H1 (cell line): Measurements from ENCODE around the gene BIN2. TPM values are rescaled to one million over a fixed set of nuclear protein-coding genes. Genes with fewer than 3 reads are reported as not detected.

Experiments
- CTCF ChIA-PET: fragments of 300-600 bp; sonication (Branson Sonifier 250); formaldehyde crosslinking; loops from one replicate; lab custom pipeline; 2021; ENCODE audit not compliant: partially characterized antibody; lab: Charles Lee
- POLR2A ChIA-PET: fragments of 300-600 bp; sonication (Branson Sonifier 250); formaldehyde crosslinking; loops from one replicate; lab custom pipeline; 2021; ENCODE audit warnings: inconsistent platforms; ENCODE audit not compliant: partially characterized antibody; lab: Charles Lee
- DNase-seq, 2 experiments: peaks; one replicate each; pipeline versions ENCODE4 v3.0.0 to v3.0.0-alpha.2; 2010 to 2022; ENCODE audit warnings: low spot score in 2 of 2, low read depth in 1 of 2, mixed read lengths in 1 of 2
- FAIRE-seq: peaks from 2 replicates; lab custom pipeline; 2011; peaks lifted over from hg19 to GRCh38; lab: Jason Lieb, UNC
- H2AFZ ChIP-seq: 2 replicates; pipeline ENCODE4 v1.8.1; 2012; ENCODE audit warnings: low read length, inconsistent platforms
- H2AK5ac ChIP-seq: 2 replicates; pipeline ENCODE4 v1.6.1; 2013; ENCODE audit warnings: low read depth, low read length
- H2BK120ac ChIP-seq: replicated peaks from 2 replicates; pipeline ENCODE3; 2013; ENCODE audit warnings: low read depth, low read length, inconsistent platforms
- H2BK12ac ChIP-seq: 2 replicates; pipeline ENCODE4 v1.6.1; 2013; ENCODE audit warnings: low read depth, low read length
- H2BK15ac ChIP-seq: 2 replicates; pipeline ENCODE4 v1.6.1; 2013; ENCODE audit warnings: low read length
- H2BK20ac ChIP-seq: 2 replicates; pipeline ENCODE4 v1.6.1; 2013; ENCODE audit warnings: low read length
- H2BK5ac ChIP-seq: 2 replicates; pipeline ENCODE4 v1.6.1; 2013; ENCODE audit warnings: low read depth, low read length
- H3K14ac ChIP-seq: 2 replicates; pipeline ENCODE4 v1.6.1; 2013; ENCODE audit warnings: inconsistent platforms; ENCODE audit not compliant: insufficient read length
- H3K18ac ChIP-seq: 2 replicates; pipeline ENCODE4 v1.6.1; 2013; ENCODE audit warnings: low read length; ENCODE audit errors: extremely low read depth
- H3K23ac ChIP-seq: 2 replicates; pipeline ENCODE4 v1.6.1; 2013; ENCODE audit warnings: inconsistent platforms; ENCODE audit not compliant: insufficient read length
- H3K23me2 ChIP-seq: 2 replicates; pipeline ENCODE4 v1.6.1; 2013; ENCODE audit warnings: low read depth, low read length
- H3K27ac ChIP-seq: 2 replicates; pipeline ENCODE4 v1.6.1; 2011; ENCODE audit warnings: low read depth, low read length, inconsistent platforms
- H3K27me3 ChIP-seq, 4 experiments: replicated peaks in 1 of 4; 1 replicate in 1 of 4; 2 replicates in 3 of 4; pipeline versions ENCODE4 v1.6.1 to v1.8.1; 2011 to 2013; ENCODE audit warnings: low read length in 3 of 4, mild to moderate bottlenecking in 3 of 4, inconsistent platforms in 2 of 4, mixed read lengths in 2 of 4, moderate library complexity in 1 of 4; ENCODE audit not compliant: control insufficient read depth in 3 of 4, insufficient read depth in 3 of 4; ENCODE audit errors: extremely low read depth in 1 of 4
- H3K36me3 ChIP-seq, 4 experiments: 2 replicates each; pipeline versions ENCODE4 v1.6.1 to v1.8.1; 2011 to 2013; ENCODE audit warnings: mild to moderate bottlenecking in 4 of 4, low read length in 3 of 4, moderate library complexity in 2 of 4, control low read depth in 1 of 4, inconsistent platforms in 1 of 4; ENCODE audit not compliant: insufficient read depth in 4 of 4, control insufficient read depth in 2 of 4
- H3K4ac ChIP-seq: replicated peaks from 2 replicates; pipeline ENCODE3; 2013; ENCODE audit warnings: low read length, low read depth, mixed read lengths, inconsistent platforms; ENCODE audit not compliant: insufficient read length
- H3K4me1 ChIP-seq, 4 experiments: replicated peaks in 1 of 4; 1 replicate in 1 of 4; 2 replicates in 3 of 4; pipeline versions ENCODE4 v1.6.1 to v1.8.1; 2011 to 2013; ENCODE audit warnings: low read length in 3 of 4, inconsistent platforms in 2 of 4, mixed read lengths in 1 of 4; ENCODE audit not compliant: insufficient read depth in 4 of 4, control insufficient read depth in 3 of 4
- H3K4me2 ChIP-seq, 2 experiments: 2 replicates each; pipeline versions ENCODE4 v1.6.1 to v1.8.1; 2011 to 2013; ENCODE audit warnings: low read depth in 2 of 2, low read length in 2 of 2, control low read depth in 1 of 2, inconsistent platforms in 1 of 2, mild to moderate bottlenecking in 1 of 2; ENCODE audit not compliant: insufficient read depth in 1 of 2
- H3K4me3 ChIP-seq, 4 experiments: fragments of 200-600, 300-600 bp in 1 of 4; sonication (generic), shearing (Covaris generic), sonication (Bioruptor Twin) in 1 of 4; 2 replicates each; pipeline versions ENCODE4 v1.5.1 to v1.8.1; 2011 to 2016; ENCODE audit warnings: low read length in 4 of 4, low read depth in 3 of 4, control low read depth in 2 of 4, inconsistent platforms in 2 of 4, mild to moderate bottlenecking in 2 of 4, mixed read lengths in 1 of 4, moderate library complexity in 1 of 4; ENCODE audit not compliant: insufficient read depth in 2 of 4; ENCODE audit errors: extremely low read depth in 1 of 4
- H3K56ac ChIP-seq: replicated peaks from 2 replicates; pipeline ENCODE3; 2013; ENCODE audit warnings: low read depth, mild to moderate bottlenecking, mixed read lengths, low read length, inconsistent platforms; ENCODE audit not compliant: insufficient read length
- H3K79me1 ChIP-seq: 2 replicates; pipeline ENCODE4 v1.6.1; 2013; ENCODE audit warnings: low read depth, low read length, control low read depth
- H3K79me2 ChIP-seq, 2 experiments: 2 replicates each; pipeline versions ENCODE4 v1.6.1 to v1.8.1; 2012 to 2013; ENCODE audit warnings: low read length in 2 of 2, mild to moderate bottlenecking in 2 of 2, inconsistent platforms in 1 of 2; ENCODE audit not compliant: insufficient read depth in 2 of 2, control insufficient read depth in 1 of 2
- H3K9ac ChIP-seq, 4 experiments: replicated peaks in 1 of 4; 1 replicate in 1 of 4; 2 replicates in 3 of 4; pipeline versions ENCODE4 v1.6.1 to v1.8.1; 2011 to 2013; ENCODE audit warnings: low read depth in 3 of 4, low read length in 3 of 4, control low read depth in 2 of 4, mild to moderate bottlenecking in 2 of 4, moderate library complexity in 2 of 4, inconsistent platforms in 1 of 4; ENCODE audit errors: extremely low read depth in 1 of 4
- H3K9me3 ChIP-seq, 2 experiments: 2 replicates each; pipeline versions ENCODE4 v1.6.1 to v1.8.1; 2012 to 2013; ENCODE audit warnings: mild to moderate bottlenecking in 2 of 2, moderate library complexity in 2 of 2, control low read depth in 1 of 2, inconsistent platforms in 1 of 2, low read depth in 1 of 2, low read length in 1 of 2, mixed read lengths in 1 of 2; ENCODE audit not compliant: insufficient read depth in 2 of 2
- H4K20me1 ChIP-seq, 2 experiments: replicated peaks in 1 of 2; 2 replicates each; pipeline versions ENCODE3 to v1.8.1; 2011 to 2013; ENCODE audit warnings: inconsistent platforms in 2 of 2, low read length in 2 of 2, mild to moderate bottlenecking in 1 of 2; ENCODE audit not compliant: insufficient read depth in 2 of 2, control insufficient read depth in 1 of 2
- H4K5ac ChIP-seq: 2 replicates; pipeline ENCODE4 v1.6.1; 2013; ENCODE audit warnings: low read length, low read depth, mixed read lengths, inconsistent platforms; ENCODE audit not compliant: insufficient read length
- H4K8ac ChIP-seq: 2 replicates; pipeline ENCODE4 v1.8.0; 2013; ENCODE audit warnings: mild to moderate bottlenecking, moderate library complexity, low read length, inconsistent platforms; ENCODE audit not compliant: insufficient read depth; ENCODE audit errors: extremely low read depth
- H4K91ac ChIP-seq: replicated peaks from 2 replicates; pipeline ENCODE3; 2013; ENCODE audit warnings: low read length, mixed read lengths, inconsistent platforms; ENCODE audit not compliant: insufficient read length
- CHD1 ChIP-seq: IDR thresholded peaks from 2 replicates; pipeline ENCODE4 v1.6.1; 2012; ENCODE audit warnings: low read depth, low read length, improper control_type of control experiment
- GABPA ChIP-seq: IDR thresholded peaks from 2 replicates; pipeline ENCODE4 v1.6.1; 2011; ENCODE audit warnings: mild to moderate bottlenecking, low read length, moderate library complexity, borderline replicate concordance; ENCODE audit not compliant: insufficient read depth
- HDAC6 ChIP-seq: IDR thresholded peaks from one replicate; pipeline ENCODE4 v1.7.1; 2012; ENCODE audit warnings: low read depth, mild to moderate bottlenecking, inconsistent platforms, low read length, moderate library complexity
- NRF1 ChIP-seq: IDR thresholded peaks from 2 replicates; pipeline ENCODE4 v1.6.1; 2011; ENCODE audit warnings: mild to moderate bottlenecking, low read depth, low read length, improper control_type of control experiment
- WGBS, 2 experiments: shearing (Covaris generic) in 1 of 2; methylation state at CpG; one replicate each; pipeline versions ENCODE4 v1.1.6 to v1.1.7; 2013 to 2015; ENCODE audit warnings: low lambda C conversion rate in 2 of 2, mixed read lengths in 2 of 2, inconsistent platforms in 1 of 2, low coverage in 1 of 2, missing lambda C conversion rate in 1 of 2; ENCODE audit not compliant: insufficient replicate concordance in 2 of 2, insufficient coverage in 1 of 2, insufficient read length in 1 of 2; ENCODE audit errors: extremely low coverage in 1 of 2, missing lambda C conversion rate in 1 of 2; 5-methylcytosine and 5-hydroxymethylcytosine counted together
- polyA plus RNA-seq, 7 experiments: library from polyadenylated mRNA; depleted of rRNA in 3 of 7; stranded (reverse) in 5 of 7; unstranded in 2 of 7; fragments of >200 nt in 5 of 7; fragments of 200-250 nt in 2 of 7; gene quantifications; 1 replicate in 5 of 7; 2 replicates in 1 of 7; 4 replicates in 1 of 7; pipeline versions ENCODE4 v1.2.1 to v1.2.3, GENCODE V29; 2011 to 2013; ENCODE audit warnings: missing spikeins in 2 of 7, mixed read lengths in 2 of 7
- total RNA-seq: library from RNA; stranded (reverse); fragmentation: NEBNext Ultra II Directional; extraction: Animal tissue kit (Norgen Biotek cat#: 25700); gene quantifications from 2 replicates; pipeline ENCODE4 v1.2.1, GENCODE V29; 2021
- TF ChIP-seq, protein P1 (sequence below), 3 experiments: IDR thresholded peaks; 1 replicate in 2 of 3; 2 replicates in 1 of 3; pipeline versions ENCODE4 v1.5.1 to v1.6.1; 2011; ENCODE audit warnings: low read length in 3 of 3, mild to moderate bottlenecking in 3 of 3, inconsistent platforms in 2 of 3, low read depth in 1 of 3, moderate library complexity in 1 of 3; ENCODE audit not compliant: insufficient read depth in 1 of 3; ENCODE audit errors: control extremely low read depth in 1 of 3

Gene BIN2
- total and polyA plus RNA-seq, 2 of the 8 experiments (the other 6 are each of a cell fraction or from before 2014, with no cell fraction given), result not detected

DNA sequence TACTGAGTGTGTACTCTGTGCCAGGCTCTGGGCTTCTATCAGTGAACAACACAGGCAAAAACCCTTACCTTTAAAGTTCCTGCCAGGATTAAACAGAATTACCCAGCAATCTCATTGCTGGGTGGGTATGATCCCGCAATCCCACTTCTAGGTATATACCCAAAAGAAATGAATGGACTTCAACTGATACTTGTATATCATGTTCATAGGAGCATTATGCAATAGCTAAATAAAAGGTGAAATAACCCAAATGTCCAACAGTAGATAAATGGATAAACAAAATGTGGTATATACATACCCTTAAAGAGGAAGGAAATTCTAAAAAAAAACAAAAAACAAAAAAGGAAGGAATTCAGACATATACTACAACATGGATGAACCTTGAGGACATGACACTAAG lies 70.7 kb downstream of the BIN2 start:
- ChIA-PET CTCF (interaction anchor here (0.8 to 3.9 kb wide), 19 partner anchors 9 to 167 kb away, joined by 3 to 44 read pairs (median 5); no protein-coding TSS in a partner anchor), POLR2A (interaction anchor here (0.9 to 2.5 kb wide), 5 partner anchors 10 to 170 kb away, joined by 4 to 12 read pairs (median 6); partner anchors contain the start of genes CSRNP2, DAZAP2 and SMAGP)
- DNase-seq (no peak), FAIRE-seq (no peak)
- Histone ChIP-seq H2BK20ac (no peak overlapping the region), H3K4me3 (no peak overlapping the region), H3K79me2 (no peaks in the 10 kb centered on the region), H4K91ac (no peak overlapping the region), H3K4me2 (no peak overlapping the region), H2AK5ac (no peak overlapping the region), H2BK12ac (no peak overlapping the region), H3K14ac (no peak overlapping the region), H3K4ac (no peak overlapping the region), H3K36me3 (no peaks in the 10 kb centered on the region; a peak in 2 of 8 replicates), H3K4me1 (peaks cover 0 to 5% (median 0%) of the 10 kb centered on the region in 4 experiments; a peak in 1 of 7 replicates), H4K8ac (no peak overlapping the region), H3K27ac (no peak overlapping the region), H4K20me1 (no peaks in the 10 kb centered on the region), H3K23ac (no peak overlapping the region), H3K18ac (no peak overlapping the region), H3K27me3 (no peaks in the 10 kb centered on the region), H4K5ac (no peak overlapping the region), H2BK15ac (no peak overlapping the region), H2AFZ (no peak overlapping the region), H3K23me2 (no peaks in the 10 kb centered on the region), H2BK5ac (no peak overlapping the region), H3K9ac (peak overlapping the region in 1 of 4 experiments; percentile 37; a peak in 1 of 7 replicates), H2BK120ac (no peak overlapping the region), H3K9me3 (no peaks in the 10 kb centered on the region), H3K56ac (no peak overlapping the region), H3K79me1 (no peaks in the 10 kb centered on the region)
- 95% methylated on average over 1 of the region's 1 CpG; no CpG with 5 or more reads in 1 of the 2 experiments for WGBS, 2 experiments
- TF ChIP-seq NRF1 (no peak), HDAC6 (no peak), GABPA (no peak), CHD1 (no peak)
- TF ChIP-seq, protein P1, sequence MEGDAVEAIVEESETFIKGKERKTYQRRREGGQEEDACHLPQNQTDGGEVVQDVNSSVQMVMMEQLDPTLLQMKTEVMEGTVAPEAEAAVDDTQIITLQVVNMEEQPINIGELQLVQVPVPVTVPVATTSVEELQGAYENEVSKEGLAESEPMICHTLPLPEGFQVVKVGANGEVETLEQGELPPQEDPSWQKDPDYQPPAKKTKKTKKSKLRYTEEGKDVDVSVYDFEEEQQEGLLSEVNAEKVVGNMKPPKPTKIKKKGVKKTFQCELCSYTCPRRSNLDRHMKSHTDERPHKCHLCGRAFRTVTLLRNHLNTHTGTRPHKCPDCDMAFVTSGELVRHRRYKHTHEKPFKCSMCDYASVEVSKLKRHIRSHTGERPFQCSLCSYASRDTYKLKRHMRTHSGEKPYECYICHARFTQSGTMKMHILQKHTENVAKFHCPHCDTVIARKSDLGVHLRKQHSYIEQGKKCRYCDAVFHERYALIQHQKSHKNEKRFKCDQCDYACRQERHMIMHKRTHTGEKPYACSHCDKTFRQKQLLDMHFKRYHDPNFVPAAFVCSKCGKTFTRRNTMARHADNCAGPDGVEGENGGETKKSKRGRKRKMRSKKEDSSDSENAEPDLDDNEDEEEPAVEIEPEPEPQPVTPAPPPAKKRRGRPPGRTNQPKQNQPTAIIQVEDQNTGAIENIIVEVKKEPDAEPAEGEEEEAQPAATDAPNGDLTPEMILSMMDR (IDR thresholded peaks at IDR 0.05; ENCODE audit: control extremely low read depth in 1 of 3, insufficient read depth in 1 of 3, low read depth in 1 of 3, low read length in 3 of 3), result no peak
